H9 (cell line): Measurements from ENCODE around the gene RAD18. TPM values are rescaled to one million over a fixed set of nuclear protein-coding genes. Genes with fewer than 3 reads are reported as not detected.

Experiments used
- DNase-seq: peaks from one replicate; pipeline ENCODE4 v3.0.0-alpha.2; 2017
- H2AFZ ChIP-seq: one replicate; pipeline ENCODE4 v1.6.1; 2013; ENCODE audit warnings: mild to moderate bottlenecking, low read length, control low read depth, moderate library complexity
- H2AK5ac ChIP-seq: 2 replicates; pipeline ENCODE4 v1.6.1; 2013; ENCODE audit warnings: low read length, control low read depth, mixed read lengths; ENCODE audit not compliant: insufficient read length
- H2BK120ac ChIP-seq: one replicate; pipeline ENCODE4 v1.6.1; 2013; ENCODE audit warnings: low read depth, mild to moderate bottlenecking, low read length, control low read depth, inconsistent platforms; ENCODE audit not compliant: poor library complexity, severe bottlenecking
- H2BK12ac ChIP-seq: 2 replicates; pipeline ENCODE4 v1.6.1; 2013; ENCODE audit warnings: low read length, control low read depth, mixed read lengths, low read depth; ENCODE audit not compliant: insufficient read length
- H2BK15ac ChIP-seq: 2 replicates; pipeline ENCODE4 v1.6.1; 2013; ENCODE audit warnings: low read depth, low read length, control low read depth
- H2BK20ac ChIP-seq: one replicate; pipeline ENCODE4 v1.6.1; 2013; ENCODE audit warnings: low read depth, mild to moderate bottlenecking, low read length, control low read depth, inconsistent platforms; ENCODE audit not compliant: poor library complexity, severe bottlenecking
- H2BK5ac ChIP-seq: 2 replicates; pipeline ENCODE4 v1.6.1; 2013; ENCODE audit warnings: low read length, control low read depth, mixed read lengths; ENCODE audit not compliant: insufficient read length
- H3K14ac ChIP-seq: 2 replicates; pipeline ENCODE4 v1.6.1; 2013; ENCODE audit warnings: low read length, control low read depth; ENCODE audit not compliant: insufficient read depth
- H3K18ac ChIP-seq: 2 replicates; pipeline ENCODE4 v1.6.1; 2013; ENCODE audit warnings: low read depth, mild to moderate bottlenecking, mixed read lengths, low read length, control low read depth; ENCODE audit not compliant: insufficient read length
- H3K23ac ChIP-seq: 2 replicates; pipeline ENCODE4 v1.6.1; 2013; ENCODE audit warnings: low read length, control low read depth, mixed read lengths, low read depth; ENCODE audit not compliant: insufficient read length
- H3K23me2 ChIP-seq: 2 replicates; pipeline ENCODE4 v1.6.1; 2013; ENCODE audit warnings: low read depth, mild to moderate bottlenecking, mixed read lengths, low read length, control low read depth; ENCODE audit not compliant: insufficient read length, poor library complexity, severe bottlenecking
- H3K27ac ChIP-seq: 2 replicates; pipeline ENCODE4 v1.5.1; 2013; ENCODE audit warnings: low read length, control low read depth, mixed read lengths, low read depth; ENCODE audit not compliant: insufficient read length
- H3K27me3 ChIP-seq: 2 replicates; pipeline ENCODE4 v1.6.1; 2013; ENCODE audit warnings: low read length, control low read depth, inconsistent platforms; ENCODE audit not compliant: insufficient read depth
- H3K4ac ChIP-seq: 2 replicates; pipeline ENCODE4 v1.6.1; 2013; ENCODE audit warnings: low read depth, mild to moderate bottlenecking, control low read depth, inconsistent platforms, low read length, moderate library complexity
- H3K4me1 ChIP-seq: 2 replicates; pipeline ENCODE4 v1.6.1; 2013; ENCODE audit warnings: low read length, control low read depth, inconsistent platforms; ENCODE audit not compliant: insufficient read depth
- H3K4me2 ChIP-seq: 2 replicates; pipeline ENCODE4 v1.6.1; 2013; ENCODE audit warnings: low read length, control low read depth, mixed read lengths; ENCODE audit not compliant: insufficient read length, insufficient read depth
- H3K56ac ChIP-seq: 2 replicates; pipeline ENCODE4 v1.6.1; 2013; ENCODE audit warnings: low read depth, mild to moderate bottlenecking, mixed read lengths, low read length, control low read depth; ENCODE audit not compliant: insufficient read length
- H3K79me1 ChIP-seq: 2 replicates; pipeline ENCODE4 v1.6.1; 2013; ENCODE audit warnings: low read depth, mild to moderate bottlenecking, moderate library complexity, low read length, control low read depth, inconsistent platforms; ENCODE audit not compliant: insufficient read depth, poor library complexity, severe bottlenecking
- H3K79me2 ChIP-seq: 2 replicates; pipeline ENCODE4 v1.6.1; 2013; ENCODE audit warnings: low read length, control low read depth, inconsistent platforms; ENCODE audit not compliant: insufficient read depth
- H3K9ac ChIP-seq: 2 replicates; pipeline ENCODE4 v1.6.1; 2013; ENCODE audit warnings: low read length, control low read depth, mixed read lengths; ENCODE audit not compliant: insufficient read length; ENCODE audit errors: extremely low read depth
- H3K9me3 ChIP-seq: one replicate; pipeline ENCODE4 v1.6.1; 2013; ENCODE audit warnings: low read depth, low read length, inconsistent platforms; ENCODE audit not compliant: control insufficient read depth
- H3T11ph ChIP-seq: one replicate; pipeline ENCODE4 v1.6.1; 2013; ENCODE audit warnings: mild to moderate bottlenecking, low read length, control low read depth, inconsistent platforms
- H4K20me1 ChIP-seq: one replicate; pipeline ENCODE4 v1.6.1; 2013; ENCODE audit not compliant: control insufficient read depth, insufficient read length, insufficient read depth
- H4K5ac ChIP-seq: 2 replicates; pipeline ENCODE4 v1.6.1; 2013; ENCODE audit warnings: low read depth, mild to moderate bottlenecking, mixed read lengths, low read length, control low read depth; ENCODE audit not compliant: insufficient read length
- H4K8ac ChIP-seq: replicated peaks from 2 replicates; pipeline ENCODE4 v1.6.1; 2013; ENCODE audit warnings: low read length, control low read depth, mixed read lengths, low read depth; ENCODE audit not compliant: insufficient read length
- H4K91ac ChIP-seq: 2 replicates; pipeline ENCODE4 v1.6.1; 2013; ENCODE audit warnings: low read depth, mild to moderate bottlenecking, moderate library complexity, mixed read lengths, low read length, control low read depth; ENCODE audit not compliant: insufficient read length
- H3K27ac Mint-ChIP-seq, 3 experiments: 2 replicates in 2 of 3; 3 replicates in 1 of 3; pipeline ENCODE4 v1.8.0; 2020 to 2021; ENCODE audit warnings: mixed read lengths in 3 of 3, mild to moderate bottlenecking in 1 of 3, moderate library complexity in 1 of 3
- H3K27me3 Mint-ChIP-seq: 2 replicates; pipeline ENCODE4 v1.8.0; 2021; ENCODE audit warnings: low read depth, mild to moderate bottlenecking, moderate library complexity, mixed read lengths
- H3K36me3 Mint-ChIP-seq, 3 experiments: 2 replicates in 2 of 3; 3 replicates in 1 of 3; pipeline ENCODE4 v1.8.0; 2020 to 2021; ENCODE audit warnings: low read depth in 3 of 3, mixed read lengths in 3 of 3; ENCODE audit not compliant: insufficient read depth in 1 of 3
- H3K4me1 Mint-ChIP-seq, 2 experiments: 2 replicates each; pipeline ENCODE4 v1.8.0; 2020; ENCODE audit warnings: mixed read lengths in 2 of 2
- H3K4me3 Mint-ChIP-seq, 2 experiments: 2 replicates in 1 of 2; 3 replicates in 1 of 2; pipeline ENCODE4 v1.8.0; 2020 to 2021; ENCODE audit warnings: mild to moderate bottlenecking in 2 of 2, mixed read lengths in 2 of 2, moderate library complexity in 1 of 2
- H3K9me3 Mint-ChIP-seq, 2 experiments: 2 replicates in 1 of 2; 3 replicates in 1 of 2; pipeline ENCODE4 v1.8.0; 2020; ENCODE audit warnings: mild to moderate bottlenecking in 2 of 2, mixed read lengths in 2 of 2, moderate library complexity in 1 of 2
- CTCF ChIP-seq: fragments of 200-600 bp; sonication (generic); conservative IDR thresholded peaks from 3 replicates; pipeline ENCODE4 v1.8.0; 2021; ENCODE audit warnings: antibody characterized with exemption, mild to moderate bottlenecking
- WGBS: extraction: QIAGEN DNeasy Blood & Tissue Kit; methylation state at CpG from one replicate; pipeline ENCODE4 v1.1.7; 2013; ENCODE audit warnings: missing lambda C conversion rate, low lambda C conversion rate, mixed read lengths; ENCODE audit not compliant: insufficient read length; ENCODE audit errors: extremely low coverage; 5-methylcytosine and 5-hydroxymethylcytosine counted together
- total RNA-seq: library from RNA; stranded (reverse); gene quantifications from 2 replicates; pipeline ENCODE4 v1.2.1, GENCODE V29; 2021

Gene RAD18
- total RNA-seq, 1 experiment from 2014 or later, result 27.8 TPM

- Histone ChIP-seq H3K27ac (no peak overlapping the region), H3K79me2 (no peaks in the 10 kb centered on the region), H3K4me2 (no peak overlapping the region), H3K18ac (no peak overlapping the region), H2AK5ac (no peak overlapping the region), H2BK120ac (no peak overlapping the region), H3K23ac (no peak overlapping the region), H4K5ac (no peak overlapping the region), H3T11ph (no peak overlapping the region), H3K27me3 (no peaks in the 10 kb centered on the region), H4K20me1 (no peaks in the 10 kb centered on the region), H3K4me1 (no peaks in the 10 kb centered on the region; the same call in 1 of the 2 replicates), H3K4ac (no peak overlapping the region), H3K14ac (no peak overlapping the region), H2AFZ (no peak overlapping the region), H4K91ac (no peak overlapping the region), H2BK20ac (no peak overlapping the region), H3K56ac (no peak overlapping the region), H3K79me1 (no peaks in the 10 kb centered on the region), H2BK12ac (no peak overlapping the region), H3K9ac (no peak overlapping the region), H2BK15ac (no peak overlapping the region), H3K9me3 (no peaks in the 10 kb centered on the region), H4K8ac (no peak overlapping the region), H2BK5ac (no peak overlapping the region), H3K23me2 (no peaks in the 10 kb centered on the region)
- no peak for DNase-seq
- no CpG with 5 or more reads among the region's 2 CpGs for WGBS
- peaks cover 4 to 13% of the 10 kb centered on the region in 2 experiments for H3K4me1 Mint-ChIP-seq
- no peaks in the 10 kb centered on the region for H3K9me3 Mint-ChIP-seq
- TF ChIP-seq CTCF, result no peak
- no peak overlapping the region for H3K4me3 Mint-ChIP-seq
- no peaks in the 10 kb centered on the region for H3K27me3 Mint-ChIP-seq
- H3K36me3 Mint-ChIP-seq, result peaks cover 3 to 12% (median 8%) of the 10 kb centered on the region in 3 experiments; a peak in 4 of 7 replicates
- H3K27ac Mint-ChIP-seq, result no peak overlapping the region; a peak in 2 of 7 replicates
These were observed 67.4 kb downstream of the RAD18 start for GRCh38 chr3:8895829-8896228.
